GM21619 (cell line): Measurements from ENCODE around the gene SMIM22.

Experiments
- ATAC-seq: cut with Tn5 transposase; IDR thresholded peaks from one replicate; pipeline ENCODE4 v1.9.1; 2021; ENCODE audit not compliant: unreplicated experiment

Gene SMIM22, protein sequence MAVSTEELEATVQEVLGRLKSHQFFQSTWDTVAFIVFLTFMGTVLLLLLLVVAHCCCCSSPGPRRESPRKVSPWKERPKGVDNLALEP

DNA sequence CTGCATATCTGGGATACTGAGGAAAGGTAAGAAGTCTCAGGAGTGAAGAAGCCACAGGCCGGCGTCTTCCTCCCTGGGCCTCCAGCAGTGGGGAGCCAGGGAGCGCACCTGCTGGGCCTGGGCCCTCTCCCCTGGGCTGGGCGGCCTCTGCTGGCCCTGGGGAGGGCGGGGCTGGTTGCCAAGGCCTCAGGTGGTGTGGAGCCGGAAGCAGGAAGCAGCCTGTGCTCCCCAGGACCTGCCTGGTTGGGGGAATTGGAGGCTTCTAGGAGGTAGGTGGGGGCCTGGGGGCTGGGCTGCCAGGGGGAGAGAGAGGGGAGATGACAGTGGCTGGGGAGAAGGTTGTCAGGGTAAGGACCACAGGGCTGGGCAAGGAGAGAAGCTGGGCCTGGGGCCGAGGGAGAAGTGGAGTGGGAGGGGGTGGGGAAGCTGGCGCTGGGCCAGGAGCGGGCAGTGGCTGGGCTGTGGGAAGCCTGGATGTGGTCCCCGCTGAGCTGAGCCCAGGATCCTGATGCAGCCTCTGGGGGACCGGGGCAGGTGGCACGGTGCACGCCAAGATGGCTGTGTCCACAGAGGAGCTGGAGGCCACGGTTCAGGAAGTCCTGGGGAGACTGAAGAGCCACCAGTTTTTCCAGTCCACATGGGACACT, at the start of gene SMIM22:
Gene SMIM22, plus strand, starts transcription at position 189 of the 647 bp plus-strand sequence. Its CDS starts 366 bp downstream, at position 555.
- ATAC-seq, result no peak

DNA sequence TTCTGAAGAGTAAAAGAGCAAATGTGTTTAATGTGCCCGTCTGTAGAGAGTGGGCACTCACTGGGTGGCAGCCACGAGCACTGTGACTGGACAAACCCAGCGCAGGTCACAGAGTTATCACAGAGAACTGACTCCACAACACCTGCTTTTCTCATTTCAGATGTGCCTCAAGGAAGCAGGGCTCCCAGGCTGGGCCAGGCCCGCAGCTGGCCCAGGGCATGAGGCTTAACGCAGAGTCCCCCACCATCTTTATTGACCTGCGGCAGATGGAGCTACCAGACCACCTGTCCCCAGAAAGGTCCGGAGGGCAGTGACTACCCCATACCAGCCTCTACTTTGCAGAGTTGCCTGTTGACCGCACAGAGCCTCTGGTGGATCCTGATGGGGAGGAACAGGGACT, 49.0 kb upstream of the SMIM22 start:
- no peak for ATAC-seq

DNA sequence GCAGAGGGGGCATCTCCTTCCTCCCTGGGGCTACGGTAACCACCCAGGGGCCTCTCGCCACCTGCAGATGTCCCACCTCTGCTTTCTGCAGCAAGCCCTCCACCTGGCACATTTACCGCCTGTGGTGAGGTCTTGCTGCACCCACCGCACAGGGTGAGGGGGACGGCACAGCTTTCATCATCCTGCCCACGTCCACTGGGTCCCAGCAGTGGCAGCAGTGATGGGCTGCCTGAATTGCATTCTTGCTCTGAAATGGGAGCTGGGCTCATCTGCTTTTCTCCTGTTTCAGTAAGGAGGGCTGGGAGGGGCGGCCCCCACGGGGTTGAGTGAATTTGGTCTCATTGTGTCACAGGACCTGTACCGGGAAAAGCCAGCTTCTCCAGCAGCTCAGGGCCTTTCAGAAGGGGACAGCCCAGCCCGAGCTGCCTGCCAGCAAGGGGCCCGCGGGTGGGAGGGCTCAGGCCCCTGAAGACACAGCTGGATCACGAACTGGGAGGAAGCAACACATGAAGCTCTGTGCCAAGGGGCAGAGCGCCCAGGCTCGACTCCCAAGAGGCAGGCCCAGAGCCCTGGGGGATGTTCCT, 48.1 kb upstream of the SMIM22 start:
- ATAC-seq, result no peak

DNA sequence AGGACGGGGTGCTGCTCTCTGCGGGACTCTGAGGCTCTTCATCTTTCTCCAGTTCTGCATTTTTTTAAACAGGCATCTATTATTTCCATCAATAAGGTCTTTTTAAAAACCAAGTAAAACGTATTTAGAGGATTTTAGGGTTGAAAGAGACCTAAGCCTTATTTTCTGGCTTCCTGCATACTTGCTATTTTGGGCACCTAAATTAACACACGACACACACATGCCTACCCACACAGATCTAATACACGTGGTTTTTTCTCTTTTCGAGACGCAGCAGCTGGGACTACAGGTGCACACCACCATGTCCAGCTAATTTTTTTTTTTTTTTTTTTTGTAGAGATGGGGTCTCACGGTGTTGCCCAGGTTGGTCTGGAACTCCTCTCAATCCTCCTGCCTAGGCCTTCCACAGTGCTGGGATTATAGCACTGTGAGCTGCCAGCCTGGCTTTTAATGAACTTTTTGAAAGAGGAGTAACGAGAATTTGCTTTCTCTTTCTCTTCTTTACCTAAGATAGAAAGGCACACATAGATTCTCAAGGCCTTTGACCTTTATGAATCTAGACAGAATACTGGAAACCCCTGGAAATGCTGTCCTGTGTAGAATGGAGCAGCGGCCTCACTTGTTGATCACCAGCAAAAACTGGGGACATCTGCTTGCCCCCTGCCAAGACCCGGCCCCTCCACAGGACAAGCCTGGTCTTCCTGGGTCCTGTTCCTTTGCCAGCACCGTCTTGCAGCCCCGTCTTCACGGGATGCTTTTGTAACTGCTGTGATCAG, 47.1 kb upstream of the SMIM22 start:
- ATAC-seq, result no peak

DNA sequence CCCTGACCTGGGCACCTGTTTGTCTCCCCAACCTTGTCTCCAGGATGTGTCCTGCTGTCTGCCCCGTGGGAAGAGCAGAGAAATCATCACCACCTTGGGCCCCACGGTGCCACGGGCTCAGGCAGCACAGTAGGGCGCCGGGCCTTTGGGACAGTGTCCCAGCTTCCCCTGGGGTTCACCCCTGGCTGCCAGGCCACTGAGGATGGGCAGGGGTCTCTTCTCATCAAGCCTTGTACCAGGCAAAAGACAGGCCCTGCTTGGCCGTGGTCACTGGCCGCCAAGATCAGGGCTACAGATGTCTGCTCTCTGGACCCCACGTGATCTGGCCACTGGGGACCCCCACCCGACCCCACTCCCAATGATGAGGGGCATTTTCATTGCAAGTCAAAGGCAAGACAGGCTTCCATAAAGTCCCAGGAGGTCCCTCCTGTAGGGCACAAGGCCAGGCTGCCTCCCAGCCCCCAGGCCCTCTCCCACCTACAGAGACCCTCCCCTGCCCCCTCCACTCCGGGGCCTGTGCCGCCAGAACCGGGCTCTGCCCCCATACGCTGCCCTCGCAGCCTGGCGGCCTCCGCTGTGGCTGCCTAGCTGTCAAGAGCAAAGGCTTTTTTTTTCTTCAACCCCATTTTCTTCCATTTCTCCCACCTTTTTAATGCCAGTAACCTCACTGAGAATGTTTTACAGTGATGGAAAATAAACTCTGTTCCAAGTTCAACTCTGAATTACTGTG, 46.3 kb upstream of the SMIM22 start:
- no peak for ATAC-seq

DNA sequence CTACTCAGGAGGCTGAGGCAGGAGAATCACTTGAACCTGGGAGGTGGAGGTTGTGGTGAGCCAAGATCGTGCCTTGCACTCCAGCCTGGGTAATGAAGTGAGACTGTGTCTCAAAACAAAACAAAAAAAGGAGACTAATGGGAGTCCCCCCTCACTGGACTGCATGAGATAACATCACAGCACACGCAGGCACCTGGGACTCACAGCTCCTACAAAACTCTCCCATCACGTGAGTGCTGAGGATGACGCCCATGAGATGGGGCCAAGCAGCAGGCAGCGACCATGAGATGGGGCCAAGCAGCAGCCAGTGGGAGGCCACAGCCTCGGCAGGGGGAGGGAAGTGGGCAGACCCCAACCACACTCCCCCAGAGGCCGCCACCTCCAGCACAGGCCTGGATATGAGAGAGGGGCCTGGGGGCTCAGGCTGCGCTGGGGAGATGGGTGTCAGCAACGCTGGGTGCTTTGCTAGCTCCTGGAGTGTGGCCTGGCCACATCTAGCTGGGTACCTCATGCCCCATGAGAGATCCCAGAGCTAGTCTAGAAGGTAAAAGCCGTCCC, 45.4 kb upstream of the SMIM22 start:
- ATAC-seq, result no peak

DNA sequence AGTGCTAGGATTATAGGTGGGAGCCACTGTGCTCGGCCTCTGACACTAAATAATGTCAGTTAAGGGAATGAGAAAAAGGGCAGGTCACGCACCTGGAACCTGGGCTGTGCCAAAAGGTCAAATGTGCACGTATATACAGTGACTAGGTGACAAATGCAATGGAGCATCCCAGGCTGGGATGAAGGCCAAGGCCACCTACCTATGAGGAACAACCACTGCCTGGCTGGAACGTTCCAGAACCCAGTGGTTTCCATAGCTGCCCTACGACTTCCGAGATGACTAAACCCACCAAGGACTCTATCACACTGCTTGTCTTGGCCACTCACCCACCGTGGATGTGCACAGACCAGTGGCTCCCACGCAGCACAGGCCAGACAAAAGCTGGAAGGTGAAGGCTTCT, 44.3 kb upstream of the SMIM22 start:
- no peak for ATAC-seq

DNA sequence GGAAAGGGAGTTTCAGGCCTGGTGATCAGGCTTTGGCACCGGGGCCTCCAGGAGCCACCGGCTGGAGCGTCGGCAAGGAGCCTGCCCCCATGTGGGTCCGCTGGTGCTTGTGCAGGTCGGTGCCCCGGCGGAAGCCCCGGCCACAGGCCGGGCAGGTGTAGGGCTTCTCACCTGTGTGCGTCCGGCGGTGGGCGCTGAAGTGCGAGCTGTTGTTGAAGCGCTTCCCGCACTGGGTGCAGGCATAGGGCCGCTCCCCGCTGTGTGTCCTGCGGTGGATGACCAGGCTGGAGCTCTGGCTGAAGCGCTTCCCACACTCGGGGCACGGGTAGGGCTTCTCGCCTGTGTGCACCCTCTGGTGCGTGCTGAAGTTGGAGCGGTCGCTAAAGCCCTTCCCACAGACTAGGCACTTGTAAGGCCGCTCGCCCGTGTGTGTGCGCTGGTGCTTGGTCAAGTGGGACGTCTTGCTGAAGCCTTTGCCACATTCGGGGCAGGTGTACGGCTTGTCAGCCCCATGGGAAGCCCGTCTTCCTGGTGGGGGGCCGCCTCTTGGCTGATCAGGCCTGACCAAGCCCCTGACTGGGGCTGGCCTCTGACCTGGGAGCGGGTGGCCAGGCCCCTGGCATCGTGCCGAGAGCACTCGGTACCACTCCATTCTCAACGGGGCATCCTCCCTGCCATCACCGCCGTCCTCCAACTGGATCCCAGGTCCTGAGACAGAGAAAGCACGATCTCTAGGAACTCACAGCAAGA, 42.6 kb upstream of the SMIM22 start:
- no peak for ATAC-seq

DNA sequence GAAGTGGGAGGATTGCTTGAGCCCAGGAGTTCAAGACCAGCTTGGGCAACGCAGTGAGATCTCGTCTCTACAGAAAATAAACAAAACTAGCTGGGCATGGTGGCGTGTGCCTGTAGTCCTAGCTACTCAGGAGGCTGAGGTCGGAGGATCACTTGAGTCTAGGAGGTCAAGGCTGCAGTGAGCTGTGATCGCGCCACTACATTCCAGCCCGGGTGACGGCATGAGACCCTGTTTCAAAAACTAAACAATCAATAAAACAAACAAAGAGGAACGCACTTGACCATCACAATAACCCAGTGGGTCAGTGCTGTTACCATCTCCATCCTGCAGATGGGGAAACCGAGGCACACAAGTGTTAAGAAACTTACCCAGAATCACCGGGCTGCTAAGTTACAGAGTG, 41.9 kb upstream of the SMIM22 start:
- ATAC-seq, result no peak

DNA sequence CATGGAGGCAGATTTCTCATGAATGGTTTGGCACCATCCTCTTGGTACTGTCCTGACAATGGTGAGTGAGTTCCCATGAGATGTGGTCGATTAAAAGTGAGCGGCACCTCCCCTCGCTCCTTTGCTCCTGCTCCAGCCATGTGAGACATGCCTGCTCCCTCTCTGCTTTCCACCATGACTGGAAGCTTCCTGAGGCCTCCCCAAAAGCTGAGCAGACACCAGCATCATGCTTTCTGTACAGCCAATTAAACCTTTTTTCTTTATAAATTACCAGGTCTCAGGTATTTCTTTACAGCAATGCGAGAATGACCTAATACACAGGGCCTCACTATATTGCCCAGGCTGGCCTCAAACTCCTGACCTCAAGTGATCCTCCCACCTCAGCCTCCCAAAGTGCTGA, 40.3 kb upstream of the SMIM22 start:
- no peak for ATAC-seq

DNA sequence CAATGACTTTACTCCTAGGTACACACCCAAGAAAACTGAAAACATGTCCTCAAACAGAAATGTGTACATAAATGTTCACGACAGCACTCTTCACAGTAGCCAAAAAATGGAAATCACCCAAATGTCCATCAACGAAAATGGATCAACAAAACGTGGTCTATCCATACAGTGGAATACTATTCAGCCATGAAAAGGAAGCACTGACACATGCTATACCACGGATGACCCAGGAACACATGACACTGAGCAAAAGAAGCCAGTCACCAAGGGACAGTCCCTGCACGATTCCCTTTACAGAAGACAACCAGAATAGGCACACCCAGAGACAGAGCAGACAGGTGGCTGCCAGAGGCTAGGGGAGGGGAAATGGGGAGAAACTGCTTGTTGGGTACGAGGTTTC, 39.5 kb upstream of the SMIM22 start:
- ATAC-seq, result no peak

DNA sequence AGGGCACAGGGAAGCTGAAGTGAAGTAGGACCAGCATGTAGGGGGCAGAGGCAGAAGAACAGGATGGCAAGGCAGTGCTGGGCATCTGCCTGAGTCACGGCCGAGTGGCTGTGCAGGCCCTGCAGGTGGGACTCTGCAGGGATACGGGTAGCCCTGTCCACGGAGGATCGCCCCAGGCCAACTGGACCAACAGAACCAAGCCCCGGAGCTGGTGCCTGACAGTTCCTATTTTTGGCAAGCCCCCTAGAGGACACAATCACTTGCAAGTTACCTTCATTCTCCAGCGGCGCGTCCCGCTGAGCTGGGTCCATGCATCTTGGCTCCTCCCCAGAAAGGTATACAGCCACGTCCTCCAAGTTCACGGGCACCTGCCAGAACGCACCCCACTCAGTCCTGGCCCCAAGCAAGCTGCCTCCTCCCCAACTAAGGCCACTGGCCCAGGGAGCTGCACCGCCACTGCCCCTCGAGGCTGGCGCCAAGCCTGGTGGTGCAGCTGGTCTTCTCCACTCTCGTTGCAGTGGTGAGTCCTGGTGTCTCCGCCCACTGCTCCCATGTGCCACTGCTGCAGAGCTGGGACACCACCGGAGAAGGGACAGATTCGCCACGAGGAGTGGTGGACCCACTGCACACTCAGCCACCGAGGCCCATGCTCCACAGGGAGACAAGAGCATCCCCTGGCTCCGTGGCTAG, 34.8 kb upstream of the SMIM22 start:
- no peak for ATAC-seq

DNA sequence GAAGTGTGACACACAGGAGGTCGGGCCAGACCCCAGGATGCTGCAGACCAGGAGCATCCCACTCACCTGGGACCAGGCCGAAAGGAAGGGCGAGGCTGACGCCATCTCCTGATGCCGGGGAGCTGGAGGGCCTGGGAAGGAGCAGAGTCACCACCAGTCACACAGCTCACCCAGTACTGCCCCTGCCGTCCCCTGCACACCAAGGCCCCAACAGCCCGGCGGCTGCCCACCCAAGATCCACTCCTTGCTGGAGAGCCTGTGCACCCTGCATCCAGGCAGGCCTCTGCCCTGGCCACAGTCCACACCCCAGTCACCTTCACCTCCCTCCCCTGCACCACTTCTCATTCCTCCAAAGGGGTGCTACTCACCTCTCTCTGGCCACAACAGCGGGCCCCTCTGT, 33.0 kb upstream of the SMIM22 start:
- ATAC-seq, result no peak

DNA sequence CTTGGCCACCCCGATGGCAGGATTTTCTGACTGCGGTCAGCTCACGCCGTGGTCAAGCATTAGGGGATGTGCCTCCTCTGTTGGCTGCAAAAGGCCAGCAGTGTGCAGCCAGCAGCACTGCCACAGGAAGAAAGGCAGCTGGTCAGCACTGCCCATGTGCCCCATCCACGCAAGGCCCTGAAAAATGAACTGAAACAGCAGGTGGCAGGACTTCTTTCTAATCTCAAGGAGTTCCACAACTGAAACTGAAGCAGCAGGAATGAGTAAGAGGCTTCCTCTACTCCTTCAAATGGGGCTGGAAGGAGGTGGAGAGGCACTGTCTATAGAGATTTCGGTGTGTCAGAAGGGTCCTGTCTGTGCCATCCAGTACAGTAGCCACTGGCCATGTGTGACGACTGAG, 31.4 kb upstream of the SMIM22 start:
- ATAC-seq, result no peak

DNA sequence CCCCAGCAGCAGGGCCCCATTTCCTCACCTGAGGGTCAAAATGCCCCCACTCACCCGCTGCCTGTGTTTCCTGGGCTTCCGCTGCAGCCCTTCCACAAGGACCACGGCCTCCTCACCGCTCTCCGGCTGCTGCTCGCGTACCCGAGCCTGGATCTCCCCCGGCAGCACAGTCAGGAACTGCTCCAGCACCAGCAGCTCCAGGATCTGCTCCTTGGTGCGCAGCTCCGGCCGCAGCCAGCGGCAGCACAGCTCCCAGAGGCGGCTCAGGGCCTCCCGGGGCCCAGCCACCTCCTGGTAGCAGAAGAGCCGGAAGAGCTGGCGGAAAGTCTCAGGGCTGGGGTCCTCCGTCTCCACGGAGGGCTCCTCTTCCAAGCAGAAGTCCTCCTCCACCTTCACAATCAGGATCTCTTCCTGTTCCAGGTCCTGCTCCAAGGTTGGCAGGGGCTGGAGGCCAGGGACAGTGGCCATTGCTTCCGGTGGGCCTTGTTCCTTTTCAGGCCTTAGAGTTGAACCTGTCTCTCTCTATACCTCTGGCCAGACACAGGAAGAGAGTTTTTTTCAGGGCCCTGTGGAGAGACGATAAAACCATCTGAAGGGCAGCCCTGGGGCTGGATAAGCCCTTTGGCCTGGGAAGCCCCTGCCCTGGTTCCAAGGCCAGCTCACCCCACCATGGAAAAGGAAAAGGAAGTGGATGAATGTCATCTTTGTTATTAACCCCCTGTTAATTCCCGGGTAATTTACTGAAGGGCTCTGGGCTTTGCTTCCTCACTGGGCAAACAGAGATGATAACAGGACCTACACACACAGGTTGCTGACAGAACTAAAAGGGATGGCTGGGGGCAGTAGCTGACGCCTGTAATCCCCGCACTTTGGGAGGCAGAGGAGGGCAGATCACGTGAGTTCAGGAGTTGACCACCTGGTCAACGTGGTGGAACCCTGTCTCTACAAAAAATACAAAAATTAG, 29.4 kb upstream of the SMIM22 start:
- no peak for ATAC-seq

DNA sequence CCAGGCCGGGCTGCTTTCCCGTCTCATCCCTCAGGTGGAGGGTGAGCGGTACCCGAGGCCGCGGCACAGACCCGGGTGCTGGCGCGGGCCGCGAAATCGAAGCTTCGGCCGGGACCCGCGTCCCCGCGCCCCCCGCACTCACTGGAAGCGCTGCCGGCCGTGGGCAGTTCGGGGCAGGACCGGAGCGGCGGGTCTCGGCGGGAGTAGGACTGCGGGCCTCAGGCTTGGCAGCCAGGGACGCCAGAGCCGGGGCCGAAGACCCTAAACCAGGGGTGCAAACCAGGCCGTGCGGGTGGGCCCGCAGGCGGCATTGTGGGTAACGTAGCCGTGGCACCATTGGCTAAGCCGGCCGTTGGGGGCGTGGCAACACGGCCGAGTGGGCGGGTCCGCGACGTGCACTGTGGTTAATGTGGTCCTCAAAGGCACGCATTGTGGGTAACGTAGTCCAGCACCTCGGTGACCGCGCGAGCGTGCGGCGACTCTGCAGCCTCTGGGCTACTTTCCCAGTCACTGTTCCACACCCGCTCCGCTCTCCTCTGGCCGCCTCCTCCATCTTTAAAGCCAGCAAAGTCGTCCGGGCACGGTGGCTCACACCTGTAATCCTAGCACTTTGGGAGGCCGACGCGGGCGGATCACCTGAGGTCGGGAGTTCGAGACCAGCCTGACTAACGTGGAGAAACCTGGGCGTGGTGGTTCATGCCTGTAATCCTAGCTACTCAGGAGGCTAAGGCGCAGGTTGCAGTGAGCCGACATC, 28.1 kb upstream of the SMIM22 start, which contains the start of gene ZNF500:
Gene ZNF500, minus strand, starts transcription at position 288 of the 754 bp plus-strand sequence. CDS start 1,184 bp downstream, outside the sequence.
- ATAC-seq, result peak; percentile 84

DNA sequence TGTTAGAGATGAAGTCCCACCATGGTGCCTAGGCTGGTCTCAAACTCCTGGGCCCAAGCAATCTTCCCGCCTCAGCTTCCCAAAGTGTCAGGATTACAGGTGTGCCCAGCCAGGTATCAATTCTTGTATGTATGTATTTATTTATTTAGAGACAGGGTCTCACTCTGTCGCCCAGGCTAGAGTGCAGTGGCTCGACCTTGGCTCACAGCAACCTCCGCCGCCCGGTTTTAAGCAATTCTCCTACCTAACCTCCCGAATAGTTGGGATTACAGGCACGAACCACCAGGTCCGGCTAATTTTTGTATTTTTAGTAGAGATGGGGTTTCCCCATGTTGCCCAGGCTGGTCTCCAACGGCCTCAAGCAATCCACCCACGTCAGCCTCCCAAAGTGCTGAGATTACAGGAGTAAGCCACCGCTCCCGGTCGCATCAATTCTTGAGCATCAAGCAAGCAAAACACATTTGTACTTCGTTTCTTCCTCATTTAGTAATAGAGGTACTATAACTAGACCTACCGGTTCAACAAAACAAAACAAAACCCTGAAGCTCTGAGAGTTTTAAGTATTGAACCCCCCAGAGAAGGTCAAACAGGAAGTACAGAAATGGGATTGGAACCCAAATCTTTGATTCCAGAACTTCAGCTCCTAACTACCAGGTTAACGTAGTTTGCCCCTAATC, 27.2 kb upstream of the SMIM22 start:
- no peak for ATAC-seq
